HCT116 (cell line): ENCODE data around the gene QSOX1. TPM values are rescaled to one million over a fixed set of nuclear protein-coding genes. Genes with fewer than 3 reads are reported as not detected.

Source experiments
- ATAC-seq: fragments of 200-7000 bp; cut with Tn5 transposase; 2 replicates; pipeline ENCODE4 v1.9.1; 2020; ENCODE audit warnings: mild to moderate bottlenecking, moderate library complexity
- BruUV-seq: library from RNA; stranded (reverse); fragments of 400-500 nt; replicated peaks from 2 replicates; lab custom pipeline; 2021; lab: Mats Ljungman, UMichigan
- CTCF ChIA-PET: fragments of 300-600 bp; sonication (Branson Sonifier 250); formaldehyde crosslinking; loops from one replicate; lab custom pipeline; 2021; ENCODE audit warnings: antibody characterized with exemption; lab: Charles Lee
- POLR2A ChIA-PET: fragments of 300-600, 350-600 bp; sonication (Branson Sonifier 250); formaldehyde crosslinking; loops from one replicate; lab custom pipeline; 2021; ENCODE audit warnings: antibody characterized with exemption; lab: Charles Lee
- RAD21 ChIA-PET, 2 experiments: fragments of 300-600 bp; sonication (Branson Sonifier 250); formaldehyde crosslinking; loops; one replicate each; lab custom pipeline; 2023; ENCODE audit warnings: low total read pairs in 2 of 2; ENCODE audit not compliant: uncharacterized antibody in 2 of 2, unreplicated experiment in 2 of 2, low non-redundant PET in 1 of 2; lab: Charles Lee
- DNase-seq: peaks from one replicate; pipeline ENCODE4 v3.0.0-alpha.2; 2010; ENCODE audit warnings: low read depth, low spot score
- H2AFZ ChIP-seq: fragments of 200-600 bp; shearing (Covaris generic), sonication (generic); 2 replicates; pipeline ENCODE4 v1.6.1; 2017; ENCODE audit warnings: low read depth, mixed run types, mixed read lengths, antibody characterized with exemption, low read length; ENCODE audit not compliant: poor library complexity, severe bottlenecking
- H3K27ac ChIP-seq: 2 replicates; pipeline ENCODE4 v1.5.1; 2012; ENCODE audit warnings: low read depth, low read length
- H3K27me3 ChIP-seq: fragments of 200-600 bp; sonication (generic); 2 replicates; pipeline ENCODE4 v1.6.1; 2016; ENCODE audit warnings: mixed run types, low read length, mixed read lengths; ENCODE audit not compliant: insufficient read depth
- H3K36me3 ChIP-seq, 2 experiments: fragments of 200-500 bp in 1 of 2; fragments of 200-600 bp in 1 of 2; sonication (Bioruptor generic) in 1 of 2; sonication (generic) in 1 of 2; 2 replicates each; pipeline versions ENCODE4 v1.5.1 to v1.6.1; 2014 to 2016; ENCODE audit warnings: low read length in 2 of 2, inconsistent platforms in 1 of 2, mixed read lengths in 1 of 2, mixed run types in 1 of 2; ENCODE audit not compliant: insufficient read depth in 2 of 2, control insufficient read depth in 1 of 2
- H3K4me1 ChIP-seq, 2 experiments: fragments of 200-600 bp in 1 of 2; sonication (generic) in 1 of 2; 2 replicates each; pipeline versions ENCODE4 v1.5.1 to v1.6.1; 2012 to 2017; ENCODE audit warnings: low read length in 2 of 2, inconsistent platforms in 1 of 2, mild to moderate bottlenecking in 1 of 2, mixed read lengths in 1 of 2, mixed run types in 1 of 2, moderate library complexity in 1 of 2; ENCODE audit not compliant: insufficient read depth in 2 of 2, control insufficient read depth in 1 of 2
- H3K4me2 ChIP-seq: fragments of 200-600 bp; sonication (generic); 2 replicates; pipeline ENCODE4 v1.6.1; 2017; ENCODE audit warnings: mixed run types, low read length, mixed read lengths
- H3K4me3 ChIP-seq, 2 experiments: fragments of 200-600 bp in 1 of 2; sonication (generic) in 1 of 2; replicated peaks in 1 of 2; 2 replicates each; pipeline ENCODE4 v1.5.1; 2011 to 2016; ENCODE audit warnings: low read length in 2 of 2, control low read depth in 1 of 2, low read depth in 1 of 2, mild to moderate bottlenecking in 1 of 2, mixed read lengths in 1 of 2, mixed run types in 1 of 2
- H3K79me2 ChIP-seq: fragments of 200-600 bp; sonication (generic); 2 replicates; pipeline ENCODE4 v1.6.1; 2017; ENCODE audit warnings: mild to moderate bottlenecking, mixed run types, low read length, moderate library complexity, mixed read lengths; ENCODE audit not compliant: insufficient read depth
- H3K9ac ChIP-seq: fragments of 200-600 bp; sonication (generic); 2 replicates; pipeline ENCODE4 v1.6.1; 2016; ENCODE audit warnings: low read length, mixed read lengths
- H3K9me2 ChIP-seq: fragments of 200-600 bp; sonication (generic), shearing (Covaris generic); 2 replicates; pipeline ENCODE4 v1.6.1; 2017; ENCODE audit warnings: mixed run types, mild to moderate bottlenecking, moderate library complexity; ENCODE audit not compliant: insufficient read depth
- H3K9me3 ChIP-seq, 2 experiments: fragments of 200-500 bp in 1 of 2; fragments of 200-600 bp in 1 of 2; sonication (Bioruptor generic) in 1 of 2; sonication (generic) in 1 of 2; 2 replicates each; pipeline ENCODE4 v1.6.1; 2014 to 2017; ENCODE audit warnings: low read length in 2 of 2, mixed read lengths in 2 of 2, inconsistent platforms in 1 of 2, low read depth in 1 of 2, mild to moderate bottlenecking in 1 of 2, mixed run types in 1 of 2, moderate library complexity in 1 of 2; ENCODE audit not compliant: control insufficient read depth in 1 of 2, insufficient read depth in 1 of 2
- H4K20me1 ChIP-seq: fragments of 200-600 bp; sonication (generic), shearing (Covaris generic); 2 replicates; pipeline ENCODE4 v1.6.1; 2017; ENCODE audit warnings: mixed run types, mild to moderate bottlenecking, moderate library complexity; ENCODE audit not compliant: insufficient read depth
- CBX3 ChIP-seq: IDR thresholded peaks from 2 replicates; pipeline ENCODE4 v1.6.1; 2012; ENCODE audit warnings: low read depth
- EZH2 ChIP-seq: fragments of 200-600 bp; sonication (generic); IDR thresholded peaks from 2 replicates; pipeline ENCODE4 v1.6.1; 2017; ENCODE audit warnings: antibody characterized with exemption, mixed run types
- JUND ChIP-seq: IDR thresholded peaks from 2 replicates; pipeline ENCODE4 v1.6.1; 2012
- POLR2A ChIP-seq: IDR thresholded peaks from 2 replicates; pipeline ENCODE4 v1.7.0; 2011; ENCODE audit warnings: borderline replicate concordance; ENCODE audit not compliant: insufficient read depth, insufficient read length; ENCODE audit errors: extremely low read depth
- ZNF274 ChIP-seq: fragments of 200-500 bp; sonication (Bioruptor generic); IDR thresholded peaks from 2 replicates; pipeline ENCODE4 v1.6.1; 2014; ENCODE audit warnings: mild to moderate bottlenecking, low read depth, low read length, inconsistent platforms
- intact Hi-C: fragments of 100-400 bp; cut with micrococcal nuclease; formaldehyde crosslinking; loops from 2 replicates; pipeline ENCODE4 v1.10.0; 2022
- total RNA-seq: library from RNA; stranded (reverse); gene quantifications from one replicate; pipeline ENCODE4 v1.2.1, GENCODE V29; 2021; ENCODE audit not compliant: unreplicated experiment

The QSOX1 gene
- total RNA-seq, 1 experiment from 2014 or later: 89.2 TPM

DNA sequence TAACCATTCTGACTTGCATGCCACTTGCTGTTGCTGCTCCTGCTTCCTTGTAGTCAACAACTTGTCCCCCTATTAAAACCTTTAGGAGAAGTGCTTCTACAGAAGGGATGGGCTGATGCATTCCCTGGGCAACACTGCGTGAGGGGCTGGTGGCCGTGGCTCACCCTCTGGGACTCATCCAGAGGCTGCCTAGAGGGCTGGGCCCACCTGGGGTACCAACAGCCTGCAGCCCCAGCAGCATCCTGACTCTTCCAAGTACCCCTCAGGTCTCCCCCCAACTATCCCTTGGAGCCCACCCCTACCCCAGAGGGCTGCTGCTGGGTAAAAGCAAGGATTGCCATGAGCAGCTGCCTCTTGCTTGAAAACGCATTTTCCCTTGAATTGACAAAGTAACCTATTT is 40.7 kb downstream of the QSOX1 start:
- ChIA-PET CTCF (no interaction called here), POLR2A (no interaction called here), RAD21 (no interaction called here)
- no peak for DNase-seq
- Histone ChIP-seq H3K4me3 (no peak overlapping the region), H2AFZ (no peak overlapping the region), H4K20me1 (no peaks in the 10 kb centered on the region), H3K27me3 (no peaks in the 10 kb centered on the region), H3K27ac (no peak overlapping the region), H3K79me2 (no peaks in the 10 kb centered on the region), H3K4me2 (no peak overlapping the region), H3K4me1 (no peaks in the 10 kb centered on the region), H3K9me3 (no peaks in the 10 kb centered on the region), H3K9ac (no peak overlapping the region), H3K36me3 (no peaks in the 10 kb centered on the region), H3K9me2 (no peaks in the 10 kb centered on the region)
- TF ChIP-seq EZH2 (no peak), POLR2A (no peak), ZNF274 (no peak)
- intact Hi-C loops: no loop called here
- no TSS peak for BruUV-seq
- ATAC-seq: no peak

DNA sequence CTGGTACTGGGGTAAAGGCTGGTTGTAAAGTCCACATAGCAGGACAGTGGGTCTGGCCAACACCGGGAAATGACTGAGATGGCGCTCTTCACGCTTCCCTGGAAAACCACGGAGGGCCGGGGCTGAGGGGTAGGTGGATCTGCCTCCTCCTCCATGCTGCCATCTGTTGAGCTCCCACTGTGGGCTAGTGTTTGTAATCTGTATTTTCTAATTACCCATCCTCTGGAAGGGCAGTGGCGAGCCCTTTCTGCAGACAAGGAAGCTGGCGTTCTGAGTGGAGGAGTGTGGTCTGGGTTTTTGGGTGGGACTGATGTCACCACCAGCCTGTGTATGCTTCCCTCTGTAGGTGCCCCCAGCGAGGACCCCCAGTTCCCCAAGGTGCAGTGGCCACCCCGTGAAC is 41.2 kb downstream of the QSOX1 start:
- no peaks in the 10 kb centered on the region for H3K27me3 ChIP-seq
- ChIA-PET CTCF (no interaction called here), POLR2A (no interaction called here), RAD21 (no interaction called here)
- H2AFZ ChIP-seq: no peak overlapping the region
- H4K20me1 ChIP-seq: no peaks in the 10 kb centered on the region
- H3K4me3 ChIP-seq: no peak overlapping the region
- no peaks in the 10 kb centered on the region for H3K9me2 ChIP-seq
- DNase-seq (no peak), ATAC-seq (no peak)
- no TSS peak for BruUV-seq
- H3K9me3 ChIP-seq: no peaks in the 10 kb centered on the region
- no peak overlapping the region for H3K27ac ChIP-seq
- no peak overlapping the region for H3K9ac ChIP-seq
- H3K4me1 ChIP-seq: no peaks in the 10 kb centered on the region
- H3K79me2 ChIP-seq: no peaks in the 10 kb centered on the region
- no peak overlapping the region for H3K4me2 ChIP-seq
- TF ChIP-seq CBX3: no peak
- no peak for TF ChIP-seq ZNF274
- TF ChIP-seq JUND: no peak
- no peaks in the 10 kb centered on the region for H3K36me3 ChIP-seq
- intact Hi-C loops: no loop called here
